Stimulated activated CD8-positive, alpha-beta memory T cell treated with anti-CD3 and anti-CD28 coated beads, Interleukin-15, amount 100 ng/mL, for 48 hours (primary cell): ENCODE results near the gene MGST2.

Source experiments
- DNase-seq, 2 donors: peaks; one replicate each; pipeline ENCODE4 v3.0.0-alpha.2; 2020; ENCODE audit warnings: low read depth in 2 of 2

MGST2 gene

GRCh38 chr4:139738846-139739613 is 73.4 kb downstream of the MGST2 start:
- no peak for DNase-seq

GRCh38 chr4:139740121-139740520 is 74.5 kb downstream of the MGST2 start:
- no peak for DNase-seq

- no peak for DNase-seq
These were observed 75.0 kb downstream of the MGST2 start for GRCh38 chr4:139740531-139741041.

GRCh38 chr4:139743027-139743426 is 77.4 kb downstream of the MGST2 start:
- no peak for DNase-seq

DNA sequence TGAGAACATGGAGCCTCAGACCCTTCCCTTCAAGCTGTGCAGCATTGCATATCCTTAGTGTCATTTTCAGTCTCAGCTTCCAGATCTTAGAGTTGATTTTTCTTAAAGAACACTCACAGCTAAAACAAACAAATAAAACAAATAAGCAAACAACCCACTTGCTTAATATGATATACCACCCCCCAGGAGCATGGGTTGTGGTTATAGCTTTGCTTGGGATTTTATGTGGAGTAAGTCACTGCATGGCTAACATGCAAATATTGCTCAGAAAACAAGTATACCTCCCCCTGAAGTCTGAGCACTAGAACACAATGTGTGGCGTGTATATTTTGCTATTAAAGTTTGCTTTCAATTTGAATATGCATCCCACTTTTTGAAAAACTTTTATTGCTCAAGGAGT is 78.6 kb downstream of the MGST2 start:
- no peak for DNase-seq

DNA sequence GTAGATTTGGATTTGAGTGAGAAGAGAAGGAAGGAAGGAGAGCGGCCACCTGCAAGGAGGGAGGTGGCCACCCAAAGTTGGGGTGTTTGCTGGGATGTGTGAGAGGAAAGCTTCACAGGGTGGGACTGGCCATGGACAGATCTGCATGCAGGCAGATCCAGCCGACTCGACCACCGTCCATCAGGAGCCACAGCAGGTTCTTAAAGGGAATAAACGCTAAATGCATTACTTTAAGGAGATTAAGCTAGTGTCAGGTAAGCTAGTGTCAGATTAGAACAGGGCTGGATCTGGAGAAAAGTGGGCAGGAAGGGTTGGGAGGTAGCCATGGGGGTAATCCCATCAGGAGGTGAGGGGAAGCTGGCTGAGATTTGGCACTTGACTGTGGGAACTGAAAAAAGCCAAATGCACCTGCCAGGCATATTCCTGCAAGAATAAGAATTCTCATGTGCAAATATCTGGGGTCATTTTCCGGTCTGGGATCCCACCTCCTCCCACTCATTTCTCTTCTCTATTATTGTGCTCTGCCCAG is 79.6 kb downstream of the MGST2 start:
- DNase-seq, result no peak

- no peak for DNase-seq
These were observed 81.0 kb downstream of the MGST2 start for GRCh38 chr4:139746431-139747171.

GRCh38 chr4:139749338-139749737 is 83.7 kb downstream of the MGST2 start:
- DNase-seq, result no peak

- DNase-seq, result no peak
These were observed 84.3 kb downstream of the MGST2 start for GRCh38 chr4:139749835-139750498.

GRCh38 chr4:139753686-139754085 is 88.1 kb downstream of the MGST2 start:
- no peak for DNase-seq
